GOT3 (cell line): ENCODE results near the gene ITPR1.

ENCODE experiments used
- DNase-seq: peaks from one replicate; lab custom pipeline; 2025; ENCODE audit warnings: mixed read lengths; lab: John Stamatoyannopoulos, UW

The ITPR1 gene

DNA sequence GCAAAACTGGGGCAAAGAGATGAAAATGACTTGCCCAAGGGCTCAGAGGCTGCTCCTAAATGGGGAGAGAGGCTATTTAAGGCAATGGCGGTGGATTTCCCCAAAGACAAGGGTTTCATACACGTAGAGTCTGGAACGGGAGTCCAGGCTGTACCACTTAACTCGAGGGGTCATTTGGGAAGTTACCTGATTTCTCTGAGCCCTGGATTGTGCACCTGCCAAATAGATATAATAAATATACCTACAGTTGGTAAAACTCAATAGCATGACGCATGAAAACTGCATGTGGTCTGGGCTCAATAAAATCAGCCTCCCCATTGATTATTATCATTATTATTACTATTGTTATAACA, 1.3 kb upstream of the ITPR1 start:
- no peak for DNase-seq

DNA sequence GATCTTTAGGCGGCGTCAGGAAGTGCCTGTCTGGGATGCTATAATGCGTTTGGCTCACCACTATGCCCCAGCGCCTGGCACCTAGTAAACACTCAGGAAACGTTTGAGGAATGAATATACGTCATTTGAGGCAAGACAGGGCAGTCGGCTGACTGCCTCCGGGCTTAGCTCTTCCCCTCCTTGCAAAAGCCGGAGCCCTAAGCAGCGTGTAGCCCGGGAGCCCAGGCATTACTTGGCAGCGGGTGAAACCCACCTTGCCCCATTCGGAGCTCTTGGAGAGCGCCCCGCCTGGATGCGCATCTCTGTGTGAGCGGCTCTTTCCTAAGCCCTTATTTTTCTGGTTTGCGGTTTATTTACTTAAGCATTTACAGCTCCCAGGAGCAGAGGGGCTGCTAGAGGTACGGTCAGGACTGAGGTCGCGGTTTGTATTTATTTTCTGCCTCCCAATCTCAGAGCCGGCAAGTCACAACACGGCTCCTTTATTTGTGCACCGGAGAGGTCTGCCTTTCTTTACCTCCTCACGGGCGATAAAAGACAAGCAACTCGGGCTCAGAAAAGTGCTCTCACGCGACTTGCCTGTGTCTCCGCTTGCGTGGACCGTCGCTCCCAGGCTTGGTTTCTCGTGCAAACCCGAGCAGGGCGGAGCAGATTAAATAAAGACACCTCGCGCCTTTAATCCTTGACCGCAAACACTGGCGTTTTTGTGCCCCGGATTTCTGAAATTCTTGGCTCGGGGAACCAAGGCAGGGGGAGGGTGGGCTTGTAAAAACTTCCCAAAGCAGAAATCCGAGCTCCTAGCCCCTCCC, 737 bp upstream of the ITPR1 start:
- DNase-seq: no peak

DNA sequence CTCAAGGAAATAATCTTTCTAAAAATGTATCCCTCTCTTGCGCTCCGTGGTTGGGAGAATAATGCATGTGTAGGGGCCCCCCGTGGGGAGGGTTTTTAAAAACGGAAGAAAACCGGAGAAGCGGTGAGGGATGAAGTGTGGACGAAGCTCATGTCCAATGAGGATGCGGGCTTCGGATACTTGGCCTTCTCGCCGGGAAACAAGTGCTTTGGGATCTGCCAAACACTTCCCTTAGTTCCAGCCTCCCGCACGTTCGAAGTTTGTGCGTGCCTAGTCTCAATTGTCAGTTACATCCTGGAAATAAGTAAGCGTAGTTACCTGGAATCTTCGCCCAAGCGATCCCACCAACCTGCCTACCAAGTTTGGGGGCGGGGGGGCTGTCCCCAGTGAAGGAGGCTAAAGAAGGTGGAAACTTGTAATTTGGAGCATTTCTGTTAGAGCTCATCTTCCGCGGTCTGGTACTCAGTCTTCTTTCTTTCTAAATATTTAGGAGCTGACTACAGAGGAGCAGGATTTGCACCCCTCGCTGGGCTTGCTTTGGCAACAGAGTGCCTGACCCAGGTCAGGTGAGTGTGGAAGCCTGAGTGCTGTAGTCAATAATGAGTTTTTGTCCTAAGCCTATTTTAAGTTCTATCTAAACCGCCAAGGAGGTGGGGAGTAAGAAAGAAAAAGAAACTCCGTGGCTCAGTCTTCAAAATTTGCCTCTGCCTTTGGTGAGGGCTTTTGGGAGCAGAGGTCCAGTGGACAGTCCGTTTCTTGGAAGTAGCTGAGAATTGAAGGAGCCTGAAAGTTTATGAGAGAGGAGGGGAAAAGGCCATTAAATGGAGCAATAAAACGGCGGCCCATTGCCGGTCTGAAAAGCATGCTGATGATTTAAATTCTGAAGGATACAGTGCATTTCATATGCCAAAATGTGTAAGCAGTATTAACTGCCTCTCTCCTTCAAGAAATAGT, 1.1 kb downstream of the ITPR1 start:
- no peak for DNase-seq

DNA sequence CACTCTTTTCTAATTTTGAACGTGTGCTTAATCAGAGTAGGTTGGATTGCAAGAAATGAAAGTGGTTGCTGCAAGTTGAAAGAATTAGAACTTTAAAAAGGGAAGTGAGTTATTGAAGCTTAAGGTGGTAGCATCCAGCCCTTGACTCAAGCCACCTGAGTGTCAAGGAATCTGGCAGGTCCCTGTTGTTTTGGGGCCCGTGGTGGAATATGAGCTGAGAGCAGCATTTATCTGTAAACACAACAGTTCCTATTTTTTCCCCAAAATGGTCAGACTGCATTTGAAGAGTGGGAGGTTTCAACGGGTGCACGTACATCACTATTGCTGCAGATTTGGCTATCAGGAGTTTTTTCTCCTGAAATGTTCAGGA, 1.7 kb downstream of the ITPR1 start:
- no peak for DNase-seq

DNA sequence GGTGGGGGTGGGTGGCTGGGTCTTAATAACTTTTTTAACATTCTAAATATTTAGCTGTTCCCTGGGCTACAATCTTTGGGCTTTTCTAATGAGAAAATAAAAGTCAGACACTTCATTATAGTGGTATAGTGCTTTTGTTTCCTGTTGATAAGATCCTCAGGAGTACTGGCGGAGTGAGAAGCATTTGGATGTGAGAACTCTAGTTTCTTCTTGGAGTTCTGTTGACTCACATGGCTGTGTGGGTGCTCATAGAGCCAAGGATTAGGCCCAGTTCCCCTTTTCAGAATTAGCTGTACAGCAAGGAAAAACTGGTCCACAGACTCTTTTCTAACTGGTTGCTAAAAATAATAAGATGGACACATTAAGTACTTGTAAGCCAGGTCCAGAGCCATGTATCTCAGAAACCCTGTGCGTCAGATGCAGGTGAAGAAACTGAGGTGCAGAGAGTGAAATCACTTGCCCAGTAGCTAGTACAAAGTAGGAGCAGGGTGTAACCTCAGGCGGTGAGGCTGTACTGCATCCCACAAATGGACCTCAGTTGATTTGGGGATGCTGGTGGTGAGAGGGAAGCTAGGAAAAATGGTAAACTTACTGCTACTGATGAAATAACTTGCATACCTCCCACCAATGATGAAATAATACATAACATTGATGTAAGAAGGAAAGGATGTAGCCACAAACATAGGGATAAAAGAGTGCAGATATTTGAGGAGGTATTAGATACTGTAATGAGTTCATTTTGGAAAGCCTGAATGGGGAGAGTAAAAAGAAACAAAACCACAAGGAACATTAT, 2.3 kb downstream of the ITPR1 start:
- no peak for DNase-seq

DNA sequence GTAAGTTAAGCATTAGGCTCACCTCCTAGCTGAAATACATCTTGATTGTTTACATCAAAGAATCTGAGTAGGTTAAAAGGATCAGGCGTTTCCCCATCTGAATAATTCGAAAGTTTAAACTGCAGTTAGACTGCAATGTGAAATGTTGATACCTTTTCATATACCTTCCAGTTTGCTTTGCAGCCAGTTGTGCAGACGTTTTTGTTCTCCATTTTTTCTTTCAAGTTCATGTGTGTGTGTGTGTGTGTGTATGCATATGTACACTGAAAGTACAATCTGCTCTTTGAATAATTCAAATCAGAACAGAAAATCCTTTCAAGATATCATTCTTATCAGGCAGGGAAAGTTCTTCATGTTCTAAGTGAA, 2.9 kb downstream of the ITPR1 start:
- no peak for DNase-seq

DNA sequence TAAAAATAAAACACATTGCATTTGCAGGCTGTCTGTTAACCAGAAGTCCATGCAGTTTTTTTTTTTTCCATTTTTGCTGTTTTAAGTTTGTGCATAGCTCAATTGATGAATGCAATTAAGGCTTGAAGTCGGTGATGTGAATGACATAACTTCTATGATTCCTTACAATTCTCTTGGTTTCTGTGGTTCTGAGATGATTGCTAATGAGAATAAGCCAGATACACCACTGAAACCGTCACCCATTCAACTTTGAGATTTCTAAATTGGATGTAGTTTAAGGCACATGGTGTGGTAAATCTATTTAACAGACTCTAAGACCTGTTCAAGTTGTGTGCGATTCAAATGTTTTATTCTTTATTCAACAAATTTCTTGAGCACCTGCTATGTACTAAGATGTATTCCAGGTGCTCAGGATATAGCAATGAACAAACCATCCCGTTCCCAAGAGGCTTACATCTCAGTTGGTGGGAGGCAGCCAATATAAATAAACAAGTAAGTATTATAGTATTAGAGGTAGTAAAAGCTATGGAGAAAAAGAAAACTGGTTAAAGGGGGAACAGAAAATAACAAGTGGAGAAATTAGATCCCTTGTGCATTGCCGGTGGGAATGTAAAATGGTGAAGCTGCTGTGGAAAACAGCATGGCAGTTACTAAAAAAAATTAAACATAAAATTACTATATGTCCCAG, 4.0 kb downstream of the ITPR1 start:
- DNase-seq: no peak

DNA sequence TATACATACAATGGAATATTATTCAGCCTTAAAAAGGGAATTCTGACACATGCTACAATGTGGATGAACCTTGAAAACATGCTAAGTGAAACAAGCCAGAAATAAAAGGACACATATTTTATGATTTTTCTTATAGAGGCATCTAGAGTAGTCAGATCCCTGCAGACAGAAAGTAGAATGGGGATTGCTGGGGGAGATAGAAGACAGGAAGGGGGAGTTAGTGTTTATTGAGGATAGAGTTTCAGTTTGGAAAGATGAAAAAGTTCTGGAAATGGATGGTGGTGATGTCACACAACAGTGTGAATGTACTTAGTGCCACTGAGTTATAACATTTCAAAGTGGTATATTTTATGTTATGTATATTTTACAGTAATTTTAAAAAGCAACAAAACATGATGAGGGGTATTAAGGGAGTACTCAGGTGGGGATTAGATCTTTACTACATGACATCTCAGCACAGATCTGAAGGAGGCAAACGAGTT, 4.7 kb downstream of the ITPR1 start:
- no peak for DNase-seq

DNA sequence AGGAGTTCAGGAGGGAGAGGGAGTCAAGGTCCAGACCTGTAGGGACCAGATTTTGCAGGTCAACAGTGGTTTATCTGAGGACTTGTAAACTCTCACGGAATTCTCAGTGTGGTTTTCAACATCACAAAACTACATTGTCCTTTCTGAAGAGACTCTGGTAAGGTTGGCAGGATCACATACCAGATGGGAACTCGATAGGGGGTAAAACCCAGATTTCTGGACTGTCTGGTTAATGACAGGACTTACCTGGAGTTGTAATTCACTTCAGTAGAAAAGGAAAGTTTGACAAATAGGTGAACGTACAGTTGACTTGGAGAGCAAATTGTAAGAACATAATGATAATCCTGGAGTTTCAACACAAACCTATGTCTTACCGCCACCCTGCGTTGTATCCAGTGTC, 5.3 kb downstream of the ITPR1 start:
- no peak for DNase-seq

DNA sequence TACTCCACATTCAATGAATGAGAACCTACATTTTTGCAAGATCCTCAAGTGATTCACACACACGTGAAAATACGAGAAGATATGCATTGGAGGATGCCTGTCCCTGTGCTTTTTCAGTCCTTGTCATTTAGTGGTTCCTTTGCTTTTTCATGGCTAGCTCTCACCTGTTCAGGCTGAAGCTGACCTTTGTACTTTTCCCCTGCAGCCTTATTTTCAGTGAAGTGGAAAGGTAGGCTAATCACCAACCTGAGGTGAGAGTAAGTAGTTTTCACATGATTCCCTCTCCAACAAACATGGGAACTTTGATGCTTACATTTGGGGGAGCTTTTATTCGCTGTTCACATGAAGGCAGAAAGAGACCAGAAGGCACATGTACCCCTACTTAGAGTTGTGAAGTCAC, 8.3 kb downstream of the ITPR1 start:
- DNase-seq: no peak

DNA sequence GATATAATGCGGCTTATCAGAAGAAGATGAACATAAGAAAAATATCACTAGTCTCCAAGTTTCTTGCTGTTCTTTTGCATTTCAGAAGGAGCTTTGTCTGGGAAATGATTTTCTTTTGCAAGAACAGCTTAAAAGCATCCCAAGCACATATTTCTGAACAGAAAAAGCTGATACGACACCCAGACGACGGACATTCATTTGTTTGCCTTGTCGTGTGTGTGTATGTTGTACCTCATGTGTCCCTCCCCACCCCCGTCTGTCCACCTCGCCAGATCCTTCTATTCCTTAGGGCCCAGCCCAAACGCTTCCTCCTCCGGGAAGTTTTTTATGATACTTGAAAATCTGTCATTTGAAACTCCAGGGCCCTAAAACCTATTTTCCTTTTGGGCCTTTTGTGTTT, 8.8 kb downstream of the ITPR1 start:
- no peak for DNase-seq

DNA sequence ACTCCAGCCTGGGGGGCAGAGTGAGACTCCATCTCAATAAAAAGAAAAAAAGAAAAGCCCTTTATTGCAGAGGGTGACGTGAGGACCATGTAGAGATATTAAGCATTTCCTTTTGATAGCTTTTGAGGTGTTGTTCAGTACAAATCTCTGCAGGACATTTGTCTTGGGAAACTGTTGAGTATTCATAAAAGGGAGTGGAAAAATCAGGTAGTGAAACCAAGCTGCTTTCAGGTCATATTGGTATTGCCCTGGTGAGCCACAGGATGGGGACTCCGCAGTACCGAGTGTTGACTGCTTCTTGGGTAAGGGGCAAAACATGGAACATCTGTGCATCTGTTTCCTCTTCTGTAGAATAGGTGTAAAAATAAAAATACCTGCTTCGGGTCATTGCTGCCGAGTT, 9.9 kb downstream of the ITPR1 start:
- no peak for DNase-seq

DNA sequence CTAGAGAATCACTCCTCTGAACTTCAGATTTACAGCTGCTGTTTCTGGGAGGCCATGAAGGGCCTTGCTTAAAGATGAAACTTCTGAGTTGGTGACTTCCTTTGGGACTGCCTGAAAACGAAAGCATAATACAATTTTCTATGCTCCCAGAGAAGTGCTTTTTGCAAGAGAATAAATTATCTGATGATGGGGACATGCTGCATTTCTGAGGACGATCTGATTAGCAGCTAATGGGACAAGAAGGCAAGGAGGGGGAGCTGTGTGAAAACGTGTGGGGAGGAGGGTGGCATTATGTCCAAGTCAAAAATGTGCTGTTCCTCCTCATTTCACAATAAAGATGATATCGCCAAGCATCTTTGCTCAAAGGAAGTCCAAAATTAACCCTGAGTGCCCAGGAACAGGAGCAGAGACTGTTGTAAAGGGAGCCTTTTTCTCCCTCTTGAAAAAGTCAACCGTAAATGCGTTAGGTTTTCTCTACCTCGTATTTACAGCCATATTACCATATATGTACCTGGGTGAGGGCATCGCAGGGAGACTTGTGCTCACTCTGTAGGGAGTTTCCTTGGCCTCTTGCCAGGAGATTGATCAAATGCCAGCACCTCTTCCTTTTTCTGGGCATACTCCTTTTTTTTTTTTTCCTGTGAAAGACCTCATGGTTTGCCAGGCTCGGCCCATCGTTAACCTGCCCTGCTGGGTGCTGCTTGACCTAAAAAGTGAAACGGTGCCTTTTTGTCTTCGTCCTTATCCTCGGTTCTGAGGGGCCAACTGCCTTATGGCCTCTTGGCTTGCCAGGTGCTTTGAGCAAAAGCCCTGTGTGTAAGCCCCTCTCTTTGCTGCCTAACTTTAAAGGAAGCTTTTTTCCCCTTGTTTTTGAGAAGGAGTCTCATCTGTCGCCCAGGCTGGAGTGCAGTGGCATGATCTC, 11.5 kb downstream of the ITPR1 start:
- no peak for DNase-seq

DNA sequence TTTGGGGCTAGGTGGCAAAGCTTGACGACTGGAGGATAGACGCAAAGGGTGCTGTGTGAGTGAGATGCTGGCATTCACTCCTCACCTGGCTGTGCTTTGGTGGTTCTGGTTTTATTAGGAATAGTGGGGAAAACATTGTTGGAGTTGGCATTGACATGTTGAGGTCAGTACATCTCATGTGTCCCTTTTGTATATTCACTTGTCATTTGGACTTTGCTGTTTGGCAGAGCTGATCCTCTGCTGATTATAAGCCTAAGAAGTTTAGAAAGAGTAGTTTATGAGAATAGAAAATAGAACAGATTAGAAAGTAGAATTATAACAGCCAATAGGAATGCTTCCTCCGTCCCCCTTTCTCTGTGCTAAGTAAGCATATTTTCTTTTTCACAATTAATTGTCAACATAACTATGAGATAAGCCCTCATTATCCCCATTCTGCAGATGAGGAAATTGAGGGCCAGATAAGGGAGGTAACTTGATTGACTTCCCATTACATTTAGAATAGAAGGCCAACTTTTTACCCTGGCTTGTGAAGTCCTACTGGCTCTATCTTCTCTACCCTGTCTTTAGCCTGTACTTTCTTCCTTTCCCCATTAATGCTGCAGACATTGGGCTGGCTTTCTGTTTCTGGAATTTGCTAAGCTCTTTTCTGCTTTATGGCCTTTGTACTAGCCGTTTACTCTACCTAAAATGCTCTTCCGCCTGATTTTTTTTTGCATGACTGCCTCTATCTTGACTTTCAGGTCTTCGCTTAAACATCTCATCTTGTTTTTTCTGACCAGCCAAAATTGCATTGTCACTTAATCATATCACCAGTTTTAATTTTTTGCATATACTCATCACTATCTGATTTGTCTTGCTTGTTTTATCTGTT, 12.8 kb downstream of the ITPR1 start:
- DNase-seq: no peak

DNA sequence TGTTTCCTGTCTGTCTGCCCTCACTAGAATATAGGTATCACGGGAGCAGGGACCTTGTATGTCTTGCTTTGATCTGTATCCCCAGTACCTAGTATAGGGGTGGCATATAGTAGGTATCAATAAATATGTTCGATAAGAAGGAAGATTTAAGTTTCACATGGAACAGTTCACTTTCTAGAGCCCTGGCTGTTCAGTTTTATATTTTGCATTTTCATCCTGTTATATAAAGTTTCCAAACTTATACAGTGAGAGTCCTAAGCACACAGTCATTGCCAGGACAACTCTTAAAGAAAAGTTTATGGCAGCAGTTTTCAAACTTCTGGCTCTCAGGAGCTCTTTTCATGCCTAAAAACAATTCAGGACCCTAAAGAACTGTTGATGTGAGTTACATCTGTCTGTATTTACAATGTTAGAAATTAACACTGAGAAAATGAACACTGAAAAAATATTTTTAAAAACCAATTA, 13.4 kb downstream of the ITPR1 start:
- DNase-seq: no peak

DNA sequence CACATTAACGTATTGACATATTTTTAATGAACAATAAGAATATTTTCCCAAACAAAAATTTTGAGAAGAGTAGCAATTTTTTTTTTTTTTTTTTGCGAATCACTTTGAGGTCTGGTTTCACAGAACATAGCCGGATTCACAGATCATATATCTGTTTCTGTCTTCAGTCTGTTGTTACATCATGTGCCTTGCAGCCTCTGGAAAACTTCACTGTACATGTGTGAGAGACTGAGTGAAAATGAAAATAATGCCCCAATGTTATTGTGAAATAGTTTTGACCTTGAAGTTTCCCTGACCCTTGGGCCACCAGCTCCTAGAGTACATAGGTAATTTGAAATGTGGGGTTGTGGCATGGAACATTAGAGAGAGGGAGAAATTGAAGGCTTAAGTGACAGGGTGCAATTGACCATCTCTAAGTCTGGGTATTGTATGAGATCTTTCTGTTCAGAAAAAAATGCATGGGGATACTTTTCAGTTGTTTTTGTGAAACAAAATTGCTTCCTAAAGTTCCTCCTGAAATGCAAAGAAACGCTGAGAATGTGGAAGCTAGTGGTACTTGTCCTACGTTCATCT, 14.0 kb downstream of the ITPR1 start:
- DNase-seq: no peak

DNA sequence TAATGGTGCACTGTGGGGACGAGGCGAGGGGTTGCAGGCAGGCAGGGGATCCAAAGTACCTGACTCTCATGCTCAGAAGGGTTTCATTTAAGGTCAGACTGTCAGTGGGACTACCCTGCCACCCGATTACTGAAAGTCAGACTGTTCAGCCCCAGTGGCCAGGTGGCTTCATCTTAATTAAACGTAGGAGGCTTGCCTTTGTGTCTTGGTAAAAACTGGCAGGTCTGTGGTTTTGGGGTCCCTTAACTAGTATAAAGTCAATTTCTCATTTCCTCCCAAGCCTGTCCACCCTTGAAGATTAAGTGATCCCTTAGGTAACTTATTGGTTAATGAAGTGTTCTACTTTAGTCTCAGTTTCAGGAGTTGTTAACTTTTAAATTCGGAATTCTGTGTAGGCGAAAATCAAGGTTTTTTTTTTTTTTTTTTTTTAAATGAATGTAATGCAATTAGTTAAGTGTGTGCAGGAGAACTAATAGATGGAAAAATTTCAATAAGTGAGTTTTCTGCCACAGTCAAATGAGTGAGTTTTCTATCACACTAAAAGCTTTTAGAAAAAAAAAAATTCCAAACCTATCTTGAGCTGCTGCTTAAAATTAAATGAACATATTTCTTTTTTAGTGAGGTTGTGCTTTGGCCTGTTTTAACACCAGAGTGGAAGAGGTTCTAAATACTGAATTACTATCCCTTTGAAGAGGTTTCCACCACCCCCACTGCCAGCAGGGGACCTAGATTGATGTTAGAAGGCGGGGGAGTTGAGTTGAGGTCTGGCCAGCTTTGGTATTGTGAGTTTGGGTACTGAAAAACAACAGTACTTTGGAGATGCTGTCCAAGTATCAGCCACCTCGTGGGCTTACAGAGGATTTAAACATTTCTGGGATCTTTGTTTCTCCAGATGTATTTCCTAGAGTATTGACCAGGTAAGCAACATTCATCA, 15.2 kb downstream of the ITPR1 start:
- DNase-seq: no peak

DNA sequence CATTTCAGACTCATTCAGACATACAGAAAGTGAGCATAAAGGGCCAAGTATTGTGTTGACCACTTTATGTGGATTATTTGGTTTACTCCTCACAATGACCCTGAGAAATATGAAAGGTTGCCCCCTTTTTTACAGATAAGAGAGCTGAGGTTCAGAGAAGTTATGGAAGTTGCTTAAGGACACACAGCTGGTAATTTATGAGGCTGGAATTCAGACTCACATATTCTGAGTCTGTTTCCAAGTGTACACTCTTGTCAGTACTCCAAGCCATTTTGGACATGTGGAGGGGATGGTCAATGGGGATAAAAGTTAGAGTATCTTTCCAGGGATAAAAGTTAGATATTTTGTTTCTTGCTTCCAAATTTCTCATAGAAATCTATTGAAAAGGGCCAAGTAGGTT, 15.9 kb downstream of the ITPR1 start:
- DNase-seq: no peak
